ENCODE results near the gene NELFCD.
A peak's percentile ranks its signal among the peaks of the same experiment; 100 is the strongest.
"Not testable (repeated sequence)": the region's sequence is repeated elsewhere in the genome, so short reads cannot be mapped to it uniquely, and the experiment has no call there.

NELFCD gene

GRCh38 chr20:59010995-59011873 is 30.2 kb downstream of the NELFCD start:
- DNase-seq, result no peak

GRCh38 chr20:59011874-59012157 is 30.8 kb downstream of the NELFCD start:
- DNase-seq, result not testable (repeated sequence)

- DNase-seq, result peak; percentile 0
These were observed 32.2 kb downstream of the NELFCD start for GRCh38 chr20:59013031-59013951.

- peak; percentile 16 for DNase-seq
These were observed 33.0 kb downstream of the NELFCD start for GRCh38 chr20:59013959-59014608.

GRCh38 chr20:59014680-59015389 is 33.8 kb downstream of the NELFCD start:
- peak; percentile 1 for DNase-seq

GRCh38 chr20:59015411-59015810 is 34.4 kb downstream of the NELFCD start:
- no peak for DNase-seq

GRCh38 chr20:59015812-59016711 is 35.0 kb downstream of the NELFCD start:
- peak; percentile 0 for DNase-seq

GRCh38 chr20:59016795-59017492 is 35.9 kb downstream of the NELFCD start:
- peak; percentile 39 for DNase-seq

GRCh38 chr20:59017493-59018231 is 36.6 kb downstream of the NELFCD start:
- DNase-seq, result no peak

GRCh38 chr20:59018817-59019216 is 37.8 kb downstream of the NELFCD start:
- peak; percentile 0 for DNase-seq

GRCh38 chr20:59019217-59019616 is 38.2 kb downstream of the NELFCD start, which contains the start of gene TUBB1:
TUBB1 (plus strand) TSS chr20:59019429; CDS start chr20:59019523, 94 bp downstream.
- DNase-seq, result peak; percentile 0

- peak; percentile 0 for DNase-seq
These were observed 40.0 kb downstream of the NELFCD start for GRCh38 chr20:59020938-59021551.

GRCh38 chr20:59022754-59023153 is 41.7 kb downstream of the NELFCD start:
- no peak for DNase-seq

- DNase-seq, result peak; percentile 1
These were observed 42.6 kb downstream of the NELFCD start for GRCh38 chr20:59023616-59024015.

- peak; percentile 1 for DNase-seq
These were observed 43.1 kb downstream of the NELFCD start for GRCh38 chr20:59024111-59024530.

GRCh38 chr20:59025086-59025485 is 44.0 kb downstream of the NELFCD start:
- DNase-seq, result no peak

- no peak for DNase-seq
These were observed 44.5 kb downstream of the NELFCD start for GRCh38 chr20:59025511-59025910.

- no peak for DNase-seq
These were observed 46.1 kb downstream of the NELFCD start for GRCh38 chr20:59026904-59027740.
